Peyer's patch (tissue), 4 donors: ENCODE data around the gene RNU1-1.
"Not testable (repeated sequence)": the region's sequence is repeated elsewhere in the genome, so short reads cannot be mapped to it uniquely, and the experiment has no call there.

Source experiments
- CTCF ChIP-seq, 6 experiments: fragments of 450-650 bp in 4 of 6; fragments of 200-600 bp in 2 of 6; sonication (generic) in 1 of 6; IDR thresholded peaks; one replicate each; pipeline ENCODE4 v1.5.1; 2017 to 2019; ENCODE audit warnings: antibody characterized with exemption in 6 of 6, mild to moderate bottlenecking in 3 of 6, moderate library complexity in 1 of 6
- POLR2A ChIP-seq, 2 donors: fragments of 450-650 bp; IDR thresholded peaks; one replicate each; pipeline ENCODE4 v1.5.1; 2017; ENCODE audit warnings: antibody characterized with exemption in 2 of 2, mild to moderate bottlenecking in 2 of 2, moderate library complexity in 2 of 2

- not testable (repeated sequence) for TF ChIP-seq CTCF, POLR2A (IDR thresholded peaks at IDR 0.05)
Measured at GRCh38 chr1:16521679-16522078, 7.6 kb upstream of the RNU1-1 start.
